Mesenchymal stem cell (in vitro differentiated cells and primary cell): Measurements from ENCODE around the gene ERGIC3. TPM values are rescaled to one million over a fixed set of nuclear protein-coding genes. Genes with fewer than 3 reads are reported as not detected.

ENCODE experiments used
- DNase-seq: peaks from one replicate; pipeline ENCODE4 v3.0.0-alpha.2; 2013
- H2AFZ ChIP-seq: one replicate; pipeline ENCODE4 v1.6.1; 2013; ENCODE audit warnings: low read depth, mild to moderate bottlenecking, control low read depth, inconsistent platforms, low read length, moderate library complexity
- H2AK5ac ChIP-seq: 2 replicates; pipeline ENCODE4 v1.6.1; 2013; ENCODE audit warnings: low read length, moderate library complexity, mild to moderate bottlenecking, inconsistent platforms; ENCODE audit not compliant: severe bottlenecking
- H2BK120ac ChIP-seq: one replicate; pipeline ENCODE4 v1.6.1; 2013; ENCODE audit warnings: low read depth, mild to moderate bottlenecking, inconsistent platforms, low read length, moderate library complexity
- H2BK12ac ChIP-seq, 2 experiments: one replicate each; pipeline ENCODE4 v1.6.1; 2013; ENCODE audit warnings: inconsistent platforms in 2 of 2, low read length in 2 of 2, mild to moderate bottlenecking in 2 of 2, moderate library complexity in 2 of 2, control low read depth in 1 of 2
- H2BK15ac ChIP-seq: one replicate; pipeline ENCODE4 v1.6.1; 2013; ENCODE audit warnings: mild to moderate bottlenecking, low read depth, inconsistent platforms; ENCODE audit not compliant: poor library complexity, severe bottlenecking
- H2BK5ac ChIP-seq: 2 replicates; pipeline ENCODE4 v1.6.1; 2013; ENCODE audit warnings: low read depth, mild to moderate bottlenecking, low read length, control low read depth, inconsistent platforms; ENCODE audit not compliant: poor library complexity, severe bottlenecking
- H3K14ac ChIP-seq, 2 experiments: one replicate each; pipeline ENCODE4 v1.6.1; 2013; ENCODE audit warnings: inconsistent platforms in 2 of 2, low read length in 2 of 2, control low read depth in 1 of 2, mild to moderate bottlenecking in 1 of 2, moderate library complexity in 1 of 2
- H3K18ac ChIP-seq, 2 experiments: one replicate each; pipeline ENCODE4 v1.6.1; 2013; ENCODE audit warnings: inconsistent platforms in 2 of 2, low read length in 2 of 2, control low read depth in 1 of 2, low read depth in 1 of 2, mild to moderate bottlenecking in 1 of 2
- H3K23ac ChIP-seq, 2 experiments: one replicate each; pipeline ENCODE4 v1.6.1; 2013; ENCODE audit warnings: inconsistent platforms in 2 of 2, low read length in 2 of 2, mild to moderate bottlenecking in 2 of 2, moderate library complexity in 2 of 2, control low read depth in 1 of 2
- H3K27ac ChIP-seq: 2 replicates; pipeline ENCODE4 v1.5.1; 2013; ENCODE audit warnings: mild to moderate bottlenecking, moderate library complexity, low read length, control low read depth, inconsistent platforms; ENCODE audit not compliant: poor library complexity, severe bottlenecking
- H3K27me3 ChIP-seq, 2 experiments: 2 replicates each; pipeline versions ENCODE4 v1.6.1 to v1.7.0; 2013; ENCODE audit warnings: low read length in 2 of 2, mild to moderate bottlenecking in 2 of 2, moderate library complexity in 2 of 2, control low read depth in 1 of 2, inconsistent platforms in 1 of 2; ENCODE audit not compliant: control insufficient read depth in 1 of 2, insufficient read depth in 1 of 2
- H3K36me3 ChIP-seq, 2 experiments: 2 replicates each; pipeline versions ENCODE4 v1.6.1 to v1.7.0; 2013; ENCODE audit warnings: low read length in 2 of 2, control low read depth in 1 of 2, inconsistent platforms in 1 of 2, low read depth in 1 of 2, mild to moderate bottlenecking in 1 of 2; ENCODE audit not compliant: insufficient read depth in 2 of 2, control insufficient read depth in 1 of 2
- H3K4ac ChIP-seq, 2 experiments: one replicate each; pipeline ENCODE4 v1.6.1; 2013; ENCODE audit warnings: inconsistent platforms in 2 of 2, low read length in 2 of 2, mild to moderate bottlenecking in 2 of 2, moderate library complexity in 2 of 2, control low read depth in 1 of 2, low read depth in 1 of 2
- H3K4me1 ChIP-seq: 2 replicates; pipeline ENCODE4 v1.6.1; 2013; ENCODE audit warnings: low read depth, low read length, control low read depth; ENCODE audit not compliant: control insufficient read depth, insufficient read depth
- H3K4me2 ChIP-seq: 2 replicates; pipeline ENCODE4 v1.6.1; 2013; ENCODE audit warnings: low read length, mild to moderate bottlenecking, inconsistent platforms; ENCODE audit not compliant: poor library complexity, severe bottlenecking
- H3K4me3 ChIP-seq, 2 experiments: 2 replicates each; pipeline versions ENCODE4 v1.5.1 to v1.7.0; 2013; ENCODE audit warnings: low read length in 2 of 2, mild to moderate bottlenecking in 2 of 2, control low read depth in 1 of 2, low read depth in 1 of 2; ENCODE audit not compliant: insufficient read depth in 1 of 2
- H3K79me1 ChIP-seq: replicated peaks from 2 replicates; pipeline ENCODE4 v1.6.1; 2013; ENCODE audit warnings: mild to moderate bottlenecking, control low read depth, low read length, inconsistent platforms; ENCODE audit not compliant: poor library complexity, severe bottlenecking
- H3K9ac ChIP-seq: 2 replicates; pipeline ENCODE4 v1.7.0; 2013; ENCODE audit warnings: mild to moderate bottlenecking, low read length, moderate library complexity
- H3K9me3 ChIP-seq: 2 replicates; pipeline ENCODE4 v1.7.0; 2013; ENCODE audit warnings: mild to moderate bottlenecking, low read length; ENCODE audit not compliant: control insufficient read depth
- H4K8ac ChIP-seq: one replicate; pipeline ENCODE4 v1.6.1; 2013; ENCODE audit warnings: inconsistent platforms, mild to moderate bottlenecking, low read length, moderate library complexity
- H4K91ac ChIP-seq: one replicate; pipeline ENCODE4 v1.6.1; 2013; ENCODE audit warnings: mild to moderate bottlenecking, low read length, inconsistent platforms
- WGBS: methylation state at CpG from one replicate; pipeline ENCODE4 v1.1.7; 2013; ENCODE audit warnings: mixed read lengths; 5-methylcytosine and 5-hydroxymethylcytosine counted together
- polyA plus RNA-seq, 2 experiments: library from polyadenylated mRNA; stranded (reverse); fragments of 200-250 nt; gene quantifications; one replicate each; pipeline ENCODE4 v1.2.3, GENCODE V29; 2013

Gene ERGIC3
- 181 TPM for polyA plus RNA-seq (2013, experiment 1 of 2)
- 185 TPM for polyA plus RNA-seq (2013, experiment 2 of 2)

DNA sequence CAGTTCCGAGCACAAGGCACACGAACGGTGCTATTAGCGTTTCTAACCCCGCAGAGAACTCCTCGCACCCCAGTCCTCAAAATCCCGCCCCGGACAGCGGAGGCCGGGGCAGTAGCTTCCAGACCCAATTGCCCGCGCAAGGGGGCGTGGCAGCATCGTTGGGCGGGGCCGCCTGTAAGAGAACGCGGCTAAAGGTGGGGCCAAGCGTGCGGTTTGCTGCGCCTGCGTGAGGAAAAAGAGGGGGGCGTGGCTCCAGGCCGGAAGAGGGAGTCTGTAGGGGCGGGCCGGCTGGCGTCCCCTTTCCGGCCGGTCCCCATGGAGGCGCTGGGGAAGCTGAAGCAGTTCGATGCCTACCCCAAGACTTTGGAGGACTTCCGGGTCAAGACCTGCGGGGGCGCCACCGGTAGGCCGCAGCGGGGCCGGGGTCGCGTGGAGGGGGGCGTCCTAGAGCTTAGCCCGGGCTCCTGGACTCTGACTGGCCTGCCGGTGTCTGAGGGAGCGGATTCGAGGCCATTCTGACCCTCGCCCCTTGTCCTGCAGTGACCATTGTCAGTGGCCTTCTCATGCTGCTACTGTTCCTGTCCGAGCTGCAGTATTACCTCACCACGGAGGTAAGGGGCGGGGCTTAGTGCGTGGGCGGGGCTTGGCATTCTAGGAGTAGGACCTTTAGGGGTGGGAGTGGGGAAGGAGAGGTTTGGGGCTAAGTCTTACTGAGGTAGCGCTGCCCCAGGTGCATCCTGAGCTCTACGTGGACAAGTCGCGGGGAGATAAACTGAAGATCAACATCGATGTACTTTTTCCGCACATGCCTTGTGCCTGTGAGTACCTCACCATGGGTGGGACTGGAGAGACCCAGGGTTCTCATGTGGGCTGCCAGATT, at the start of gene ERGIC3:
Gene ERGIC3 (plus strand): TSS at position 296 of the 880 bp plus-strand sequence. CDS start 20 bp downstream, at position 316.
- peak within 1 kb of the TSS; percentile 27 for H2BK120ac ChIP-seq
- H3K18ac ChIP-seq = peak within 1 kb of the TSS; percentile 91 to 92
- H2AFZ ChIP-seq = peak within 1 kb of the TSS; percentile 97
- peak within 1 kb of the TSS; percentile 92 for H4K91ac ChIP-seq
- H3K27ac ChIP-seq = peak within 1 kb of the TSS; percentile 49
- H3K4me1 ChIP-seq = peaks cover 15% of the 10 kb centered on the region
- peak within 1 kb of the TSS; percentile 90 to 93 for H3K4me3 ChIP-seq
- peak within 1 kb of the TSS; percentile 59 for H2AK5ac ChIP-seq
- no peak within 1 kb of the TSS for H2BK5ac ChIP-seq
- no peak within 1 kb of the TSS for H2BK12ac ChIP-seq
- peak within 1 kb of the TSS; percentile 67 to 87 for H3K4ac ChIP-seq
- peak within 1 kb of the TSS; percentile 14 to 20 for H3K23ac ChIP-seq
- peaks cover 21% of the 10 kb centered on the region for H3K79me1 ChIP-seq
- DNase-seq = peak; percentile 95
- H3K36me3 ChIP-seq = peaks cover 11 to 39% of the 10 kb centered on the region in 2 experiments
- H3K4me2 ChIP-seq = peak within 1 kb of the TSS; percentile 93
- peak within 1 kb of the TSS in 1 of 2 experiments; percentile 87 for H3K14ac ChIP-seq
- 6% methylated on average over 57 of the region's 57 CpGs for WGBS
- H2BK15ac ChIP-seq = peak within 1 kb of the TSS; percentile 92
- H3K9ac ChIP-seq = peak within 1 kb of the TSS; percentile 89
- peak within 1 kb of the TSS; percentile 98 for H4K8ac ChIP-seq
- H3K9me3 ChIP-seq = no peaks in the 10 kb centered on the region
- H3K27me3 ChIP-seq = no peaks in the 10 kb centered on the region

DNA sequence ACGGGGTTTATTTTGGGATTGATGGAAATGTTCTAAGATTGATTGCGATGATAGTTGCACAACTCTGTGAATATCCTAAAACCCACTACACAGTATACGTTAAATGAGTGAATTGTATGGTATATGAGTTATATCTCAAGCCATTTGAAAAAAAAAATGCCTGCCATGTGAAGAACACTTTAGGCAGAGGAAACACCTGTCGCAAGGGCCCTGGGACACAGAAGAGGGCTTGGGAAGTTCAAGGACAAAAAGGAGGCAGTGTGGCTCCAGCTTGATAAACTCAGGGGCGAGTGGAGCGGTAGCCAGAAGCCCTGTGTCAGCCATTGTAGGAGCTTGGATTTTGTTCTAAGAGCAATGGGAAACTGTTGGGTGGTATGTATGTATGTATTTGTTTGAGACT, 49.5 kb upstream of the ERGIC3 start:
- Histone ChIP-seq H3K23ac (no peak overlapping the region), H3K9me3 (no peaks in the 10 kb centered on the region), H2AFZ (no peak overlapping the region), H2BK5ac (no peak overlapping the region), H4K8ac (no peak overlapping the region), H3K14ac (no peak overlapping the region), H3K36me3 (peaks cover 61 to 95% of the 10 kb centered on the region in 2 experiments), H2BK12ac (no peak overlapping the region), H3K4me2 (no peak overlapping the region), H2BK120ac (no peak overlapping the region), H3K4ac (no peak overlapping the region), H2AK5ac (no peak overlapping the region), H3K4me1 (no peaks in the 10 kb centered on the region), H3K18ac (no peak overlapping the region), H3K27ac (no peak overlapping the region), H2BK15ac (no peak overlapping the region), H4K91ac (no peak overlapping the region), H3K27me3 (no peaks in the 10 kb centered on the region), H3K4me3 (no peak overlapping the region), H3K79me1 (peaks cover 30% of the 10 kb centered on the region), H3K9ac (no peak overlapping the region)
- no peak for DNase-seq
- WGBS = 100% methylated on average over 5 of the region's 6 CpGs

- Histone ChIP-seq H3K36me3 (peaks cover 71 to 96% of the 10 kb centered on the region in 2 experiments), H3K27ac (no peak overlapping the region), H4K91ac (no peak overlapping the region), H4K8ac (no peak overlapping the region), H3K4me1 (no peaks in the 10 kb centered on the region), H3K14ac (no peak overlapping the region), H3K18ac (no peak overlapping the region), H3K4me3 (no peak overlapping the region), H3K27me3 (no peaks in the 10 kb centered on the region), H2BK12ac (no peak overlapping the region), H2BK5ac (no peak overlapping the region), H3K9ac (peak overlapping the region; percentile 78), H3K23ac (no peak overlapping the region), H2AFZ (no peak overlapping the region), H2AK5ac (no peak overlapping the region), H3K4me2 (no peak overlapping the region), H3K9me3 (no peaks in the 10 kb centered on the region), H2BK15ac (no peak overlapping the region), H2BK120ac (no peak overlapping the region), H3K4ac (no peak overlapping the region), H3K79me1 (peaks cover 25% of the 10 kb centered on the region)
- DNase-seq = no peak
- WGBS = 92% methylated on average over 3 of the region's 3 CpGs
These were observed 45.4 kb upstream of the ERGIC3 start for GRCh38 chr20:35496481-35496880.

DNA sequence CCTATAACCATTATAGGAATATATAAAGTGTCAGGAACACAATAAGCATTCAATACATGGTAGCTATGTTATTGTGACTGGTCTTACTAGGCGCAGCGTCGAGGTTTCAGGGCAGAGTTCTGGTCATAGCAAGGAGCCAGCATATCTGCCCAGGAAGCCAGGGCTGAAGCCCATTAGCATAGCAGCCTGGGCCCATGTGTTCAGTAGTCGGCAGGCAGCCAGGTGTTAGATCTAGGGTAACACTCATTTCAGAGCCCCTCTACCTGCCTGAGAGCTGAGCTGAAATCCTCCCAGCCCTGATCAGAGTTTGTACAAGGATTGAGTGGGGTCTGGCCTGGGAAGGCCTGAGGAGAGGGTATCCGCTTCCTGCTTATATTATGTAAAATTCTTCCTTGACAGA, 44.6 kb upstream of the ERGIC3 start:
- Histone ChIP-seq H3K18ac (no peak overlapping the region), H2AK5ac (no peak overlapping the region), H3K4ac (no peak overlapping the region), H2BK120ac (no peak overlapping the region), H3K27ac (no peak overlapping the region), H3K14ac (no peak overlapping the region), H4K8ac (no peak overlapping the region), H3K4me1 (no peaks in the 10 kb centered on the region), H3K9me3 (no peaks in the 10 kb centered on the region), H3K36me3 (peaks cover 74 to 96% of the 10 kb centered on the region in 2 experiments), H2AFZ (no peak overlapping the region), H2BK5ac (no peak overlapping the region), H3K4me3 (no peak overlapping the region), H3K79me1 (peaks cover 26% of the 10 kb centered on the region), H3K4me2 (no peak overlapping the region), H4K91ac (no peak overlapping the region), H2BK15ac (no peak overlapping the region), H3K9ac (peak overlapping the region; percentile 78), H3K27me3 (no peaks in the 10 kb centered on the region), H3K23ac (no peak overlapping the region), H2BK12ac (no peak overlapping the region)
- DNase-seq = no peak
- WGBS = over 99% methylated on average over 5 of the region's 5 CpGs
